ENCODE data around the gene LPO. TPM values are rescaled to one million over a fixed set of nuclear protein-coding genes. Genes with fewer than 3 reads are reported as not detected.

The LPO gene
- total RNA-seq, 1 donor from 2014 or later, result not detected

- DNase-seq (ENCODE audit: low spot score), result no peak
- no peak for ATAC-seq
Measured at GRCh38 chr17:58276423-58276822, 38.0 kb downstream of the LPO start.

GRCh38 chr17:58277107-58277801 lies 38.9 kb downstream of the LPO start:
- DNase-seq (ENCODE audit: low spot score) (no peak), ATAC-seq (no peak)

GRCh38 chr17:58277802-58278595 lies 39.6 kb downstream of the LPO start:
- DNase-seq (ENCODE audit: low spot score) (no peak), ATAC-seq (no peak)

- no peak for DNase-seq (ENCODE audit: low spot score)
- peak; percentile 81 for ATAC-seq
Measured at GRCh38 chr17:58278661-58279015, 40.3 kb downstream of the LPO start.

- no peak for DNase-seq (ENCODE audit: low spot score)
- ATAC-seq, result peak; percentile 74
Measured at GRCh38 chr17:58279016-58279711, 40.8 kb downstream of the LPO start.

GRCh38 chr17:58279736-58280479 lies 41.5 kb downstream of the LPO start:
- no peak for ATAC-seq
- DNase-seq (ENCODE audit: low spot score), result no peak

GRCh38 chr17:58280480-58281217 lies 42.3 kb downstream of the LPO start, which contains the start of gene MPO:
TSS of gene MPO (minus strand) at chr17:58280935. CDS start at chr17:58280758, 177 bp downstream.
- DNase-seq (ENCODE audit: low spot score), result no peak

GRCh38 chr17:58281511-58282011 lies 43.2 kb downstream of the LPO start:
- DNase-seq (ENCODE audit: low spot score), result no peak
- ATAC-seq, result no peak

More at GRCh38 chr17:58280480-58281217, 42.3 kb downstream of the LPO start, which contains the start of gene MPO:
- no peak for ATAC-seq

- DNase-seq (ENCODE audit: low spot score), result no peak
- ATAC-seq, result no peak
Measured at GRCh38 chr17:58282442-58282841, 44.1 kb downstream of the LPO start.

GRCh38 chr17:58283674-58284612 lies 45.6 kb downstream of the LPO start:
- ATAC-seq (no peak), DNase-seq (ENCODE audit: low spot score) (no peak)

- no peak for DNase-seq (ENCODE audit: low spot score)
- ATAC-seq, result no peak
Measured at GRCh38 chr17:58284613-58285421, 46.4 kb downstream of the LPO start.

- ATAC-seq, result no peak
- no peak for DNase-seq (ENCODE audit: low spot score)
Measured at GRCh38 chr17:58285422-58285810, 47.0 kb downstream of the LPO start.

GRCh38 chr17:58289869-58290268 lies 51.5 kb downstream of the LPO start:
- ATAC-seq (no peak), DNase-seq (ENCODE audit: low spot score) (no peak)

GRCh38 chr17:58291246-58291645 lies 52.9 kb downstream of the LPO start:
- ATAC-seq (no peak), DNase-seq (ENCODE audit: low spot score) (peak; percentile 8)

- DNase-seq (ENCODE audit: low spot score), result no peak
- ATAC-seq, result no peak
Measured at GRCh38 chr17:58294034-58294433, 55.6 kb downstream of the LPO start.

GRCh38 chr17:58300336-58300735 lies 62.0 kb downstream of the LPO start:
- ATAC-seq, result no peak
- peak; percentile 14 for DNase-seq (ENCODE audit: low spot score)

GRCh38 chr17:58301504-58302150 lies 63.2 kb downstream of the LPO start:
- no peak for ATAC-seq
- DNase-seq (ENCODE audit: low spot score), result no peak

Data from left lobe of liver (tissue), 2 donors.